A673 (cell line): ENCODE data around the gene EVA1C.

ENCODE experiments used
- CTCF ChIP-seq: fragments of 300-800, 200-600 bp; sonication (generic); conservative IDR thresholded peaks from 2 replicates; pipeline ENCODE4 v1.5.1; 2017; ENCODE audit warnings: low read depth, mild to moderate bottlenecking, antibody characterized with exemption, low read length, moderate library complexity, mixed read lengths
- EZH2 ChIP-seq: fragments of 200-600 bp; sonication (generic); IDR thresholded peaks from 2 replicates; pipeline ENCODE4 v1.6.1; 2017; ENCODE audit warnings: borderline replicate concordance, low read depth, mild to moderate bottlenecking, mixed read lengths, antibody characterized with exemption, low read length; ENCODE audit not compliant: poor library complexity, severe bottlenecking

GRCh38 chr21:32456497-32456918 lies 44.0 kb downstream of the EVA1C start:
- TF ChIP-seq CTCF: no peak
- TF ChIP-seq EZH2: no peak
